ENCODE results near the gene FAM161B.

DNA sequence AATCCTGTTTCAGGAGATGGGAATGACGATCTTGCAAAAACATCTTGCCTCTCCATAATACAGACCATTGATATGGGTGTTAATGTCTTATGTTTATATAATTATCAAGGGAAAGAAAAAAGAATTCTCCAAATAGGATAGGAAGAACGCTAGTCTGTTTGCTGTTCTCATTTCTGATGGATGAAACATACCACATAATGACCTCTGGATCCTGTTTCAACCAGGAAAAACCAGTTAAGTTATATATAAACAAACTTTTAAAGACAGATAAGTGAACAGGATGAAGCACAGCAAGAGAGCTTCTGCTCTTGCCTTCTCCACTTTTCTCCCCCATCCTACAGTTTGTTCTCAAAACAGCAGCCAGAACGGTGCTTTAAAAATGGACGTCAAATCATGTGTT, 28.0 kb upstream of the FAM161B start:
- no peak for TF ChIP-seq EP300 (IDR thresholded peaks at IDR 0.05)
- TF ChIP-seq, protein P1, sequence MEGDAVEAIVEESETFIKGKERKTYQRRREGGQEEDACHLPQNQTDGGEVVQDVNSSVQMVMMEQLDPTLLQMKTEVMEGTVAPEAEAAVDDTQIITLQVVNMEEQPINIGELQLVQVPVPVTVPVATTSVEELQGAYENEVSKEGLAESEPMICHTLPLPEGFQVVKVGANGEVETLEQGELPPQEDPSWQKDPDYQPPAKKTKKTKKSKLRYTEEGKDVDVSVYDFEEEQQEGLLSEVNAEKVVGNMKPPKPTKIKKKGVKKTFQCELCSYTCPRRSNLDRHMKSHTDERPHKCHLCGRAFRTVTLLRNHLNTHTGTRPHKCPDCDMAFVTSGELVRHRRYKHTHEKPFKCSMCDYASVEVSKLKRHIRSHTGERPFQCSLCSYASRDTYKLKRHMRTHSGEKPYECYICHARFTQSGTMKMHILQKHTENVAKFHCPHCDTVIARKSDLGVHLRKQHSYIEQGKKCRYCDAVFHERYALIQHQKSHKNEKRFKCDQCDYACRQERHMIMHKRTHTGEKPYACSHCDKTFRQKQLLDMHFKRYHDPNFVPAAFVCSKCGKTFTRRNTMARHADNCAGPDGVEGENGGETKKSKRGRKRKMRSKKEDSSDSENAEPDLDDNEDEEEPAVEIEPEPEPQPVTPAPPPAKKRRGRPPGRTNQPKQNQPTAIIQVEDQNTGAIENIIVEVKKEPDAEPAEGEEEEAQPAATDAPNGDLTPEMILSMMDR (IDR thresholded peaks at IDR 0.05): no peak
- no peak for TF ChIP-seq POLR2A (IDR thresholded peaks at IDR 0.05)
